Kasumi-1 (cell line): ENCODE measurements around the gene GCDH.

Source experiments
- DNase-seq, 2 experiments: peaks; one replicate each; lab custom pipeline; 2025; lab: John Stamatoyannopoulos, UW

Gene GCDH

GRCh38 chr19:12939975-12940423 lies 49.0 kb downstream of the GCDH start:
- no peak for DNase-seq

DNA sequence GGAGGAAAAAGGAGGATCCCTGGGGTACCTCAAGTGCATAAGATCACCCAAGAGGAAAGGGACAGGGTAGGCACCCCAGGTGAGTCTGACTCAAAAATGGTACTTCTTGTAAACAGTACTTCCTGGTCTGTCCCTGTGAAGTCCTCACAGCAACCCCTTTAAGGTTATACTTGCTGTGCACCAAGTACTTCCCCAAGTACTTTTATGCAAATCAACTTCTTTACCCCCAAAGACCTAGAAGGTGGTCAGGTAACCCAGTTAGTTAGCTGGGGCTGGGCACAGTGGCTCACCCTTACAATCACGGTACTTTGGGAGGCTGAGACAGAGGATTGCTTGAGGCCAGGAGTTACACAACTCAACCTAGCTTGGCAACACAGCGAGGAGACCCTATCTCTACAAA lies 49.9 kb downstream of the GCDH start:
- peak in 1 of 2 experiments; percentile 23 for DNase-seq

DNA sequence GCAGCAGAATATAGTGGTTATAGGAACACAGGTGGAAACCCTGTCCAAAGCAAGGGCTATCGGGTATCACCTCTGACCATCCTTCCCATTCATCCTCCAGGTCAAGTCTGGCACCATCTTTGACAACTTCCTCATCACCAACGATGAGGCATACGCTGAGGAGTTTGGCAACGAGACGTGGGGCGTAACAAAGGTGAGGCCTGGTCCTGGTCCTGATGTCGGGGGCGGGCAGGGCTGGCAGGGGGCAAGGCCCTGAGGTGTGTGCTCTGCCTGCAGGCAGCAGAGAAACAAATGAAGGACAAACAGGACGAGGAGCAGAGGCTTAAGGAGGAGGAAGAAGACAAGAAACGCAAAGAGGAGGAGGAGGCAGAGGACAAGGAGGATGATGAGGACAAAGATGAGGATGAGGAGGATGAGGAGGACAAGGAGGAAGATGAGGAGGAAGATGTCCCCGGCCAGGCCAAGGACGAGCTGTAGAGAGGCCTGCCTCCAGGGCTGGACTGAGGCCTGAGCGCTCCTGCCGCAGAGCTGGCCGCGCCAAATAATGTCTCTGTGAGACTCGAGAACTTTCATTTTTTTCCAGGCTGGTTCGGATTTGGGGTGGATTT lies 52.6 kb downstream of the GCDH start:
- DNase-seq, result no peak

DNA sequence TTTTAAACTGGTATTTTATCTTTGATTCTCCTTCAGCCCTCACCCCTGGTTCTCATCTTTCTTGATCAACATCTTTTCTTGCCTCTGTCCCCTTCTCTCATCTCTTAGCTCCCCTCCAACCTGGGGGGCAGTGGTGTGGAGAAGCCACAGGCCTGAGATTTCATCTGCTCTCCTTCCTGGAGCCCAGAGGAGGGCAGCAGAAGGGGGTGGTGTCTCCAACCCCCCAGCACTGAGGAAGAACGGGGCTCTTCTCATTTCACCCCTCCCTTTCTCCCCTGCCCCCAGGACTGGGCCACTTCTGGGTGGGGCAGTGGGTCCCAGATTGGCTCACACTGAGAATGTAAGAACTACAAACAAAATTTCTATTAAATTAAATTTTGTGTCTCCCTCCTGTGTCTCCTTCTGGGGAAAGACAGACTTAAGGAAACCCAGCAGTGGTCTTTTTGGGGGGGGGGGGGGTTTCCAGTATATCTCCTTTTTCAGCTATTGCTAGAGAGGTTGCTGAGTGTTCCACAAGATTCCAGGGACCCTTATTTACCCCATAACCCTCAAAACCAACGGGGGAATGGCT lies 53.2 kb downstream of the GCDH start:
- DNase-seq, result no peak

DNA sequence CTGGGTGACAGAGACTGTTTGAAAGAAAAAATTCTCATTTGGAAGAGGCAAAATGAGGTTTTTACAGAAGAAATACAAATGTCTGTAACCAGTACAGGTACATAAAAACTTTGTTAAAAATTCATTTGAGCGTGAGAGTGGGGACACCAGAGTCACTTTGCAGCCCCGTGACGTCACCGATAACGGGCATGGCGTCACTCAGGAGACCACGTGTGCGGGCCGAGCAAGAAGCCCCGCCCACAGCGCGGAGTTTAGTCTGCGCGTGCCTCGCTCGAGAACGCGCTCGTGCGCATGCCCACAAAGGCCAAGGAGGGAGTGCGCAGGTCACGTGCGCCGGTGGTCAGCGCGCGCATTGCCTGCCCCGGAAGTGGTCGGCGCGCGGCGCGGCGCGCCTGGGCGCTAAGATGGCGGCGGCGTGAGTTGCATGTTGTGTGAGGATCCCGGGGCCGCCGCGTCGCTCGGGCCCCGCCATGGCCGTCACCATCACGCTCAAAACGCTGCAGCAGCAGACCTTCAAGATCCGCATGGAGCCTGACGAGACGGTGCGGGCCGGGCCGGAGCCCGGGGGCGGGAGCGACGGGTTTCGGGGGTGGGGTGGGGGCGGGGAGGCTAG lies 54.6 kb downstream of the GCDH start, which contains the start of gene RAD23A:
Gene RAD23A, plus strand, starts transcription at position 384 of the 613 bp plus-strand sequence. Its CDS starts 87 bp downstream, at position 471.
- DNase-seq, result peak; percentile 88 to 91

GRCh38 chr19:12946092-12946721 lies 55.2 kb downstream of the GCDH start:
- DNase-seq, result peak; percentile 51 to 77

- DNase-seq, result no peak
Measured at GRCh38 chr19:12946731-12947496, 56.0 kb downstream of the GCDH start.

- no peak for DNase-seq
Measured at GRCh38 chr19:12947702-12948611, 57.0 kb downstream of the GCDH start.

DNA sequence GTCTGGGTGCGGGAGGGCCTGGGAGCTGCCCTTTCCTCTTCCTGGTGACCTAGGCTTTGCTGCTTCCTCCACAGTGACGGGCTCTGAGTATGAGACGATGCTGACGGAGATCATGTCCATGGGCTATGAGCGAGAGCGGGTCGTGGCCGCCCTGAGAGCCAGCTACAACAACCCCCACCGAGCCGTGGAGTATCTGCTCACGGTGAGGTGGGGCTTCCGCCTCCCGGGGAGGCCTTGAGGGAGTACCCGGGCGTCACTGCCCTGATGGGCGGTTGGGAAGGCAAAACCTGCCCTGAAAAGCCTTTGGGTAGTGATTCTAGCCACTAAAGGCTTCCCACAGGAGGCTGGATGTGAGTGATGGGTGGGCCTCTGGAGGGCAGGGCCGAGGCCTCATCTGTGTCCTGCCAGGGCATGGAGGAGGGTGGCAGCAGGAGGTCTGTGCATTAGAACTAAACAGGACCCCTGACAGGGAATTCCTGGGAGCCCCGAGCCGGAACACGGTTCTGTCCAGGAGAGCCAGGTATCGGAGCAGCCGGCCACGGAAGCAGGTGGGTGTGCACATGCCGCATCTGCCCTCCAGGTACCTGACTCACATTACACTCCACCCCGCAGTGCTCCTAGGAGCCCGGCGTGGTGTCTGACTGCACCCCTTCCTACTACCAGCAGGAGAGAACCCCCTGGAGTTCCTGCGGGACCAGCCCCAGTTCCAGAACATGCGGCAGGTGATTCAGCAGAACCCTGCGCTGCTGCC lies 57.8 kb downstream of the GCDH start:
- no peak for DNase-seq
